ENCODE data around the gene AREG. TPM values are rescaled to one million over a fixed set of nuclear protein-coding genes. Genes with fewer than 3 reads are reported as not detected.

Gene AREG
- total RNA-seq, 1 experiment from 2014 or later, result 146 TPM

DNA sequence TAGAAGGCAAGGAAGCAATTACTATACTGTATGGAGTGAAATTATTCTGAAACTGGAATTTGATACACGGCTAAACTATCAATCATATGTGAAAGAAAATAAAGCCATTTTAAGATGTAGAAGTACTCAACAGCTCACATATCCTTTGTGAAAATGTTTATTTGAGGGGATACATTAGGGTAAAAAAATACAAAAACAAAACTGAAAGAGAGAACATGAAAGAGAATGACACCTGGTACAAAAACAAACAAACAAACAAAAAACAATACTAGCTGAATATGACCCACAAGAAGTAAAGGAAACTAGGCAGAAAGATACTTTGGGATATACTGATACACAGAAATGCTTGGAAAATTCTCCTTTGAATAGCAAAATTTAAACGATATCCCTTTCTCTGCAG lies 20.8 kb upstream of the AREG start:
- H3K4me1 ChIP-seq, result peaks cover 7% of the 10 kb centered on the region; the same call in 1 of the 2 replicates
- ChIA-PET POLR2A (no interaction called here), CTCF (interaction anchor here (0.6 kb wide), 1 partner anchor 29 kb away, joined by 4 read pairs; no protein-coding TSS in a partner anchor)
- H3K9me3 ChIP-seq, result no peaks in the 10 kb centered on the region
- Mint-ChIP-seq H3K36me3 (ENCODE audit: insufficient read depth, unreplicated experiment) (no peaks in the 10 kb centered on the region), H3K4me3 (ENCODE audit: unreplicated experiment) (no peak overlapping the region), H3K27me3 (ENCODE audit: insufficient read depth, unreplicated experiment) (no peaks in the 10 kb centered on the region), H3K27ac (ENCODE audit: unreplicated experiment) (no peak overlapping the region), H3K4me1 (ENCODE audit: low read depth, unreplicated experiment) (no peaks in the 10 kb centered on the region), H3K9me3 (ENCODE audit: unreplicated experiment) (no peaks in the 10 kb centered on the region)
- TF ChIP-seq, protein P1, sequence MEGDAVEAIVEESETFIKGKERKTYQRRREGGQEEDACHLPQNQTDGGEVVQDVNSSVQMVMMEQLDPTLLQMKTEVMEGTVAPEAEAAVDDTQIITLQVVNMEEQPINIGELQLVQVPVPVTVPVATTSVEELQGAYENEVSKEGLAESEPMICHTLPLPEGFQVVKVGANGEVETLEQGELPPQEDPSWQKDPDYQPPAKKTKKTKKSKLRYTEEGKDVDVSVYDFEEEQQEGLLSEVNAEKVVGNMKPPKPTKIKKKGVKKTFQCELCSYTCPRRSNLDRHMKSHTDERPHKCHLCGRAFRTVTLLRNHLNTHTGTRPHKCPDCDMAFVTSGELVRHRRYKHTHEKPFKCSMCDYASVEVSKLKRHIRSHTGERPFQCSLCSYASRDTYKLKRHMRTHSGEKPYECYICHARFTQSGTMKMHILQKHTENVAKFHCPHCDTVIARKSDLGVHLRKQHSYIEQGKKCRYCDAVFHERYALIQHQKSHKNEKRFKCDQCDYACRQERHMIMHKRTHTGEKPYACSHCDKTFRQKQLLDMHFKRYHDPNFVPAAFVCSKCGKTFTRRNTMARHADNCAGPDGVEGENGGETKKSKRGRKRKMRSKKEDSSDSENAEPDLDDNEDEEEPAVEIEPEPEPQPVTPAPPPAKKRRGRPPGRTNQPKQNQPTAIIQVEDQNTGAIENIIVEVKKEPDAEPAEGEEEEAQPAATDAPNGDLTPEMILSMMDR (IDR thresholded peaks at IDR 0.05; ENCODE audit: insufficient read depth in 1 of 2, low read depth in 1 of 2, low read length in 1 of 2, severe bottlenecking in 1 of 2, unreplicated experiment in 1 of 2), result no peak
- no TSS peak for BruUV-seq (replicated peaks)
- no peak for DNase-seq
- no peak overlapping the region for H3K4me3 ChIP-seq (ENCODE audit: low read depth, low read length)
- no peaks in the 10 kb centered on the region for H3K27me3 ChIP-seq (replicated peaks; ENCODE audit: control insufficient read depth, insufficient read depth, low read length)
- H3K36me3 ChIP-seq (ENCODE audit: control insufficient read depth, insufficient read depth, low read length), result no peaks in the 10 kb centered on the region
- intact Hi-C loops (cut with micrococcal nuclease; ENCODE audit: unreplicated experiment), result no loop called here

DNA sequence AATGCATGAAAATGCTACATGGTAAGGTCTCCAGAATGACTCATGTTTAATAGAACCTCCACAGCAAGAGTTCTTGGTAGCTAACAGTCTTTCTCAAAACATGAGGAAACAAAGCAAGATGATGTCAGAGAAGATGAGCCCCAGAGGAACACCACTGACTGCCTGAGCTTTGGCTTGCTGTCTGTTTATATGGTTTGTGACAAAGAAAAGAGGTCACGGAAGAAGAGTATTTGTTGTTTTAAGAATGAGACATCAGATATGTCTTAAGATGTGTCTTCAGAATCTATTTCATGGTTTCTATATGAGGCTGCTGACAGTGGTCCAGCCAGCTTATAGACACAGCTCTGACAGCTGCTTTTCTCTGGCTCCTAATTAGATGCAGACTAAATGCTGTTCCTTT lies 18.8 kb upstream of the AREG start:
- Mint-ChIP-seq H3K4me1 (ENCODE audit: low read depth, unreplicated experiment) (no peaks in the 10 kb centered on the region), H3K9me3 (ENCODE audit: unreplicated experiment) (no peaks in the 10 kb centered on the region), H3K27ac (ENCODE audit: unreplicated experiment) (no peak overlapping the region), H3K4me3 (ENCODE audit: unreplicated experiment) (no peak overlapping the region), H3K36me3 (ENCODE audit: insufficient read depth, unreplicated experiment) (no peaks in the 10 kb centered on the region), H3K27me3 (ENCODE audit: insufficient read depth, unreplicated experiment) (no peaks in the 10 kb centered on the region)
- Histone ChIP-seq H3K4me3 (ENCODE audit: low read depth, low read length) (no peak overlapping the region), H3K36me3 (ENCODE audit: control insufficient read depth, insufficient read depth, low read length) (no peaks in the 10 kb centered on the region), H3K9me3 (no peaks in the 10 kb centered on the region), H3K4me1 (peaks cover 9% of the 10 kb centered on the region; the same call in 1 of the 2 replicates), H3K27me3 (replicated peaks; ENCODE audit: control insufficient read depth, insufficient read depth, low read length) (no peaks in the 10 kb centered on the region)
- no peak for DNase-seq
- TF ChIP-seq, protein P1 (IDR thresholded peaks at IDR 0.05; ENCODE audit: insufficient read depth in 1 of 2, low read depth in 1 of 2, low read length in 1 of 2, severe bottlenecking in 1 of 2, unreplicated experiment in 1 of 2), result no peak
- CTCF ChIA-PET, result no interaction called here
- intact Hi-C loops (cut with micrococcal nuclease; ENCODE audit: unreplicated experiment), result no loop called here
- POLR2A ChIA-PET, result no interaction called here
- no TSS peak for BruUV-seq (replicated peaks)

DNA sequence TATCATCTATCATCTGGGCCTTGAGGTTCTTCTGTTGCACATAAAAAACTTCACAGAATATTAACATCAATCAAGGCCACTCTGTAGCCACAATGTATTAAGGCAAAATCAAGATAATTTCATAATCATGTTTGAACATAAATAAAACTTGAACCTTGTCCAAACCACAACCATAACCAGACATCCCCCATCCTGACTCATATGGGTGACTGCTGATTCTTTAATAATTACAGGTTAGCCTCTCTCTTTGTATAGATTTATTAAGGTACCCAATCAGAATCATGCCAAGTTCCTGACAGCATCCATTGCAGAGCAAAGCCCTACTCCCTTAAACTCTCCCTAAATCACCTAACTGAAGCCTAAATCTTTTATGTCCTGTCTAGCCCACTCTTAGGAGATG lies 16.7 kb upstream of the AREG start:
- Histone ChIP-seq H3K36me3 (ENCODE audit: control insufficient read depth, insufficient read depth, low read length) (no peaks in the 10 kb centered on the region), H3K4me3 (ENCODE audit: low read depth, low read length) (no peak overlapping the region), H3K27me3 (replicated peaks; ENCODE audit: control insufficient read depth, insufficient read depth, low read length) (no peaks in the 10 kb centered on the region), H3K4me1 (peaks cover 13% of the 10 kb centered on the region; the same call in 1 of the 2 replicates), H3K9me3 (no peaks in the 10 kb centered on the region)
- no peak for DNase-seq
- H3K36me3 Mint-ChIP-seq (ENCODE audit: insufficient read depth, unreplicated experiment), result no peaks in the 10 kb centered on the region
- TF ChIP-seq, protein P1 (IDR thresholded peaks at IDR 0.05; ENCODE audit: insufficient read depth in 1 of 2, low read depth in 1 of 2, low read length in 1 of 2, severe bottlenecking in 1 of 2, unreplicated experiment in 1 of 2), result no peak
- no peak overlapping the region for H3K4me3 Mint-ChIP-seq (ENCODE audit: unreplicated experiment)
- no peaks in the 10 kb centered on the region for H3K9me3 Mint-ChIP-seq (ENCODE audit: unreplicated experiment)
- H3K27ac Mint-ChIP-seq (ENCODE audit: unreplicated experiment), result no peak overlapping the region
- ChIA-PET POLR2A (no interaction called here), CTCF (interaction anchor here (0.6 kb wide), 1 partner anchor 159 kb away, joined by 3 read pairs; no protein-coding TSS in a partner anchor)
- intact Hi-C loops (cut with micrococcal nuclease; ENCODE audit: unreplicated experiment), result no loop called here
- BruUV-seq (replicated peaks), result no TSS peak
- H3K27me3 Mint-ChIP-seq (ENCODE audit: insufficient read depth, unreplicated experiment), result no peaks in the 10 kb centered on the region
- peaks cover 4% of the 10 kb centered on the region for H3K4me1 Mint-ChIP-seq (ENCODE audit: low read depth, unreplicated experiment)

All from Caco-2 (cell line).